GM15510 (cell line): ENCODE data around the gene ZNF488.

Experiments used
- POLR2A ChIP-seq: IDR thresholded peaks from 3 replicates; pipeline ENCODE4 v1.6.1; 2011; ENCODE audit warnings: borderline replicate concordance; ENCODE audit not compliant: insufficient read length; ENCODE audit errors: extremely low read depth

Gene ZNF488

GRCh38 chr10:47365431-47366180 is 18.5 kb downstream of the ZNF488 start:
- no peak for TF ChIP-seq POLR2A

- no peak for TF ChIP-seq POLR2A
Measured at GRCh38 chr10:47364911-47365310, 19.2 kb downstream of the ZNF488 start.

GRCh38 chr10:47364366-47364765 is 19.7 kb downstream of the ZNF488 start:
- no peak for TF ChIP-seq POLR2A

- TF ChIP-seq POLR2A = no peak
Measured at GRCh38 chr10:47363781-47364180, 20.3 kb downstream of the ZNF488 start.

- TF ChIP-seq POLR2A = no peak
Measured at GRCh38 chr10:47362199-47362598, 21.9 kb downstream of the ZNF488 start.

GRCh38 chr10:47361293-47361692 is 22.8 kb downstream of the ZNF488 start:
- TF ChIP-seq POLR2A = no peak

- TF ChIP-seq POLR2A = no peak
Measured at GRCh38 chr10:47360419-47361040, 23.6 kb downstream of the ZNF488 start.

GRCh38 chr10:47359626-47360418 is 24.3 kb downstream of the ZNF488 start:
- no peak for TF ChIP-seq POLR2A

- TF ChIP-seq POLR2A = no peak
Measured at GRCh38 chr10:47359101-47359500, 25.0 kb downstream of the ZNF488 start.

GRCh38 chr10:47358457-47358856 is 25.6 kb downstream of the ZNF488 start:
- no peak for TF ChIP-seq POLR2A

GRCh38 chr10:47357911-47358310 is 26.2 kb downstream of the ZNF488 start:
- TF ChIP-seq POLR2A = no peak

GRCh38 chr10:47357131-47357582 is 26.9 kb downstream of the ZNF488 start:
- no peak for TF ChIP-seq POLR2A

GRCh38 chr10:47356708-47357107 is 27.4 kb downstream of the ZNF488 start:
- TF ChIP-seq POLR2A = no peak

- TF ChIP-seq POLR2A = no peak
Measured at GRCh38 chr10:47354900-47355299, 29.2 kb downstream of the ZNF488 start.

GRCh38 chr10:47354165-47354564 is 29.9 kb downstream of the ZNF488 start:
- TF ChIP-seq POLR2A = no peak

- TF ChIP-seq POLR2A = no peak
Measured at GRCh38 chr10:47353351-47353750, 30.7 kb downstream of the ZNF488 start.
